LNCaP clone FGC (cell line): Measurements from ENCODE around the gene FIBCD1.

Experiments used
- DNase-seq: peaks from one replicate; pipeline ENCODE4 v3.0.0-alpha.2; 2011; ENCODE audit warnings: low read depth
- H3K4me3 ChIP-seq: 2 replicates; pipeline ENCODE4 v1.5.1; 2011; ENCODE audit warnings: mild to moderate bottlenecking, low read depth, low read length, control low read depth
- TF ChIP-seq, protein P1 (sequence below): IDR thresholded peaks from 2 replicates; pipeline ENCODE4 v1.5.1; 2012; ENCODE audit warnings: mild to moderate bottlenecking; ENCODE audit not compliant: control insufficient read depth, insufficient read depth; ENCODE audit errors: extremely low read depth

Gene FIBCD1

DNA sequence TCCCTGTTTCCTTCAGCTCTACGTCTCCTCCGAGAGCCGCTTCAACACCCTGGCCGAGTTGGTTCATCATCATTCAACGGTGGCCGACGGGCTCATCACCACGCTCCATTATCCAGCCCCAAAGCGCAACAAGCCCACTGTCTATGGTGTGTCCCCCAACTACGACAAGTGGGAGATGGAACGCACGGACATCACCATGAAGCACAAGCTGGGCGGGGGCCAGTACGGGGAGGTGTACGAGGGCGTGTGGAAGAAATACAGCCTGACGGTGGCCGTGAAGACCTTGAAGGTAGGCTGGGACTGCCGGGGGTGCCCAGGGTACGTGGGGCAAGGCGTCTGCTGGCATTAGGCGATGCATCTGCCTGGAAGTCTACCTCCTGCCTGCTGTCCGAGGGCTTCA, 76.3 kb downstream of the FIBCD1 start:
- H3K4me3 ChIP-seq = no peak overlapping the region
- TF ChIP-seq, protein P1, sequence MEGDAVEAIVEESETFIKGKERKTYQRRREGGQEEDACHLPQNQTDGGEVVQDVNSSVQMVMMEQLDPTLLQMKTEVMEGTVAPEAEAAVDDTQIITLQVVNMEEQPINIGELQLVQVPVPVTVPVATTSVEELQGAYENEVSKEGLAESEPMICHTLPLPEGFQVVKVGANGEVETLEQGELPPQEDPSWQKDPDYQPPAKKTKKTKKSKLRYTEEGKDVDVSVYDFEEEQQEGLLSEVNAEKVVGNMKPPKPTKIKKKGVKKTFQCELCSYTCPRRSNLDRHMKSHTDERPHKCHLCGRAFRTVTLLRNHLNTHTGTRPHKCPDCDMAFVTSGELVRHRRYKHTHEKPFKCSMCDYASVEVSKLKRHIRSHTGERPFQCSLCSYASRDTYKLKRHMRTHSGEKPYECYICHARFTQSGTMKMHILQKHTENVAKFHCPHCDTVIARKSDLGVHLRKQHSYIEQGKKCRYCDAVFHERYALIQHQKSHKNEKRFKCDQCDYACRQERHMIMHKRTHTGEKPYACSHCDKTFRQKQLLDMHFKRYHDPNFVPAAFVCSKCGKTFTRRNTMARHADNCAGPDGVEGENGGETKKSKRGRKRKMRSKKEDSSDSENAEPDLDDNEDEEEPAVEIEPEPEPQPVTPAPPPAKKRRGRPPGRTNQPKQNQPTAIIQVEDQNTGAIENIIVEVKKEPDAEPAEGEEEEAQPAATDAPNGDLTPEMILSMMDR = no peak
- DNase-seq = no peak

DNA sequence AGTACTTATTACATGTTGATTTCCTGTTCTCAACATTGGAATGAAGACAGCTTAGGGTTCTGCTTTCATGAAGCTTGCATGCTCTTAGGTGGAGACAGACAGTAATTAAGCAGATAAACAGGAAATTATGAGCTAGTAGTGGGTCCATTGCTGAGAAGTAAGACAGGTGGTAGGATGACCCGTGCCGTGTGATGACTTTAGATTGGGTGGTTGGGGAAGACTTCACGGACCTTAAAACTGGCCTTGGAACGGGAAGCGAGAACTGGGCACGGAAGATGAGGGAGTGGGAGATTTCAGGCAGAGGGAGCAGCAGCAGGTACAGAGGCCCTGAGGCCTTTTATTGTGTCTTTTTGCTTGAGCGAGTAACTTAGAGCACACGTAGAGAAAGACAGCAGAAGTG, 76.8 kb downstream of the FIBCD1 start:
- H3K4me3 ChIP-seq = no peak overlapping the region
- TF ChIP-seq, protein P1 = no peak
- DNase-seq = no peak

- H3K4me3 ChIP-seq = no peak overlapping the region
- TF ChIP-seq, protein P1 = no peak
- no peak for DNase-seq
These were observed 77.5 kb downstream of the FIBCD1 start for GRCh38 chr9:130861372-130862180.

- DNase-seq = no peak
- TF ChIP-seq, protein P1 = no peak
- H3K4me3 ChIP-seq = no peak overlapping the region
These were observed 78.4 kb downstream of the FIBCD1 start for GRCh38 chr9:130860458-130861316.

GRCh38 chr9:130858739-130859705, 80.0 kb downstream of the FIBCD1 start:
- TF ChIP-seq, protein P1 = no peak
- no peak for DNase-seq
- no peak overlapping the region for H3K4me3 ChIP-seq
